SIG-M5 (cell line): ENCODE results near the gene HECTD2.
A peak's percentile ranks its signal among the peaks of the same experiment; 100 is the strongest.
"Not testable (repeated sequence)": the region's sequence is repeated elsewhere in the genome, so short reads cannot be mapped to it uniquely, and the experiment has no call there.

Experiments
- DNase-seq: peaks from one replicate; lab custom pipeline; 2025; lab: John Stamatoyannopoulos, UW

Gene HECTD2

GRCh38 chr10:91409869-91410637 lies at the start of gene HECTD2:
TSS of gene HECTD2 (plus strand) at chr10:91410344. CDS start at chr10:91410439, 95 bp downstream.
- no peak for DNase-seq

GRCh38 chr10:91360461-91360860 lies 49.7 kb upstream of the HECTD2 start:
- no peak for DNase-seq

GRCh38 chr10:91365519-91365918 lies 44.6 kb upstream of the HECTD2 start:
- DNase-seq: not testable (repeated sequence)

GRCh38 chr10:91366704-91367103 lies 43.4 kb upstream of the HECTD2 start:
- DNase-seq: no peak

GRCh38 chr10:91367127-91367531 lies 43.0 kb upstream of the HECTD2 start:
- DNase-seq: no peak

- DNase-seq: no peak
Observed at GRCh38 chr10:91367558-91367957, 42.6 kb upstream of the HECTD2 start.

GRCh38 chr10:91369978-91370589 lies 40.1 kb upstream of the HECTD2 start:
- not testable (repeated sequence) for DNase-seq

GRCh38 chr10:91374052-91374451 lies 36.1 kb upstream of the HECTD2 start:
- no peak for DNase-seq

- no peak for DNase-seq
Observed at GRCh38 chr10:91378061-91378460, 32.1 kb upstream of the HECTD2 start.

GRCh38 chr10:91380873-91381256 lies 29.3 kb upstream of the HECTD2 start:
- DNase-seq: no peak

GRCh38 chr10:91381257-91381891 lies 28.8 kb upstream of the HECTD2 start:
- DNase-seq: no peak

- DNase-seq: no peak
Observed at GRCh38 chr10:91385306-91386085, 24.6 kb upstream of the HECTD2 start.

- peak; percentile 0 for DNase-seq
Observed at GRCh38 chr10:91389636-91390512, 20.3 kb upstream of the HECTD2 start.

GRCh38 chr10:91390513-91390825 lies 19.7 kb upstream of the HECTD2 start:
- not testable (repeated sequence) for DNase-seq

- no peak for DNase-seq
Observed at GRCh38 chr10:91391920-91392319, 18.2 kb upstream of the HECTD2 start.

GRCh38 chr10:91406322-91406721 lies 3.8 kb upstream of the HECTD2 start:
- no peak for DNase-seq

GRCh38 chr10:91409069-91409868 lies 875 bp upstream of the HECTD2 start:
- DNase-seq: no peak

- DNase-seq: no peak
Observed at GRCh38 chr10:91410638-91411371, 661 bp downstream of the HECTD2 start.

- no peak for DNase-seq
Observed at GRCh38 chr10:91411621-91412020, 1.5 kb downstream of the HECTD2 start.
